Measurements from ENCODE around the gene DSCAML1.

The DSCAML1 gene

GRCh38 chr11:117642835-117643234, 154.2 kb downstream of the DSCAML1 start:
- CTCF ChIA-PET, result no interaction called here

DNA sequence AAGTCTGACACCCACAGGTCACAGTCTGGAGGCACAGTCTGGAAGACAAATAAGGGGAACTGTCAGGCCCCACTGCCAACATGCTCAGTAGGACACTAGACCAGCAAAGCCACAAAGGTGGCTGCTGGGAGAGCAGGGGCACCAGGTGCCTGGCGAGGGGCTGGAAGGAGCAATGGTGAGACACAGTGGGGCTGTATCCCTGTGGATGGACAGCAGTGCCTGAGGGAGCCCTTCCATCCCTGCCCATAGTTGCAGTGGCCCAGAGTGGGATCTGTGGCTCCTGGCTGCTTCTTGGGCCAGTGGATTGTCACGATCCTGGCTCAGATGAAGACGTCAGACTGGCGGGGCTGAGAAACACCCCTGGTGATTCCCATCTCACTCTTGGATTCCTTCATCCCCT, 154.6 kb downstream of the DSCAML1 start:
- ChIA-PET POLR2A (no interaction called here), CTCF (no interaction called here)
- no peak for DNase-seq (ENCODE audit: low read depth, low spot score)
- H3K4me3 ChIP-seq (ENCODE audit: low read depth, low read length), result no peak overlapping the region
- no peak for TF ChIP-seq CTCF (IDR thresholded peaks at IDR 0.05; ENCODE audit: insufficient read depth, low read length, missing control alignments)

More at GRCh38 chr11:117642835-117643234, 154.2 kb downstream of the DSCAML1 start:
- no peak for TF ChIP-seq CTCF (IDR thresholded peaks at IDR 0.05; ENCODE audit: insufficient read depth, low read length, missing control alignments)
- no peak overlapping the region for H3K4me3 ChIP-seq (ENCODE audit: low read depth, low read length)
- POLR2A ChIA-PET, result no interaction called here
- no peak for DNase-seq (ENCODE audit: low read depth, low spot score)

- TF ChIP-seq CTCF (IDR thresholded peaks at IDR 0.05; ENCODE audit: insufficient read depth, low read length, missing control alignments), result no peak
- no peak for DNase-seq (ENCODE audit: low read depth, low spot score)
- POLR2A ChIA-PET, result no interaction called here
- H3K4me3 ChIP-seq (ENCODE audit: low read depth, low read length), result no peak overlapping the region
- CTCF ChIA-PET, result no interaction called here
These were observed 155.8 kb downstream of the DSCAML1 start for GRCh38 chr11:117641008-117641915.

- no peak for DNase-seq (ENCODE audit: low read depth, low spot score)
- no peak overlapping the region for H3K4me3 ChIP-seq (ENCODE audit: low read depth, low read length)
- CTCF ChIA-PET, result no interaction called here
- POLR2A ChIA-PET, result no interaction called here
- no peak for TF ChIP-seq CTCF (IDR thresholded peaks at IDR 0.05; ENCODE audit: insufficient read depth, low read length, missing control alignments)
These were observed 157.0 kb downstream of the DSCAML1 start for GRCh38 chr11:117640041-117640440.

GRCh38 chr11:117639601-117640000, 157.4 kb downstream of the DSCAML1 start:
- DNase-seq (ENCODE audit: low read depth, low spot score), result no peak
- POLR2A ChIA-PET, result no interaction called here

More at GRCh38 chr11:117639601-117640000, 157.4 kb downstream of the DSCAML1 start:
- CTCF ChIA-PET, result no interaction called here
- no peak for TF ChIP-seq CTCF (IDR thresholded peaks at IDR 0.05; ENCODE audit: insufficient read depth, low read length, missing control alignments)
- no peak overlapping the region for H3K4me3 ChIP-seq (ENCODE audit: low read depth, low read length)
